GM19023 (cell line): Measurements from ENCODE around the gene NKTR.
"Not testable (repeated sequence)": the region's sequence is repeated elsewhere in the genome, so short reads cannot be mapped to it uniquely, and the experiment has no call there.

Source experiments
- ATAC-seq: cut with Tn5 transposase; IDR thresholded peaks from one replicate; pipeline ENCODE4 v1.9.1; 2021; ENCODE audit warnings: mild to moderate bottlenecking, moderate library complexity; ENCODE audit not compliant: unreplicated experiment

Gene NKTR

DNA sequence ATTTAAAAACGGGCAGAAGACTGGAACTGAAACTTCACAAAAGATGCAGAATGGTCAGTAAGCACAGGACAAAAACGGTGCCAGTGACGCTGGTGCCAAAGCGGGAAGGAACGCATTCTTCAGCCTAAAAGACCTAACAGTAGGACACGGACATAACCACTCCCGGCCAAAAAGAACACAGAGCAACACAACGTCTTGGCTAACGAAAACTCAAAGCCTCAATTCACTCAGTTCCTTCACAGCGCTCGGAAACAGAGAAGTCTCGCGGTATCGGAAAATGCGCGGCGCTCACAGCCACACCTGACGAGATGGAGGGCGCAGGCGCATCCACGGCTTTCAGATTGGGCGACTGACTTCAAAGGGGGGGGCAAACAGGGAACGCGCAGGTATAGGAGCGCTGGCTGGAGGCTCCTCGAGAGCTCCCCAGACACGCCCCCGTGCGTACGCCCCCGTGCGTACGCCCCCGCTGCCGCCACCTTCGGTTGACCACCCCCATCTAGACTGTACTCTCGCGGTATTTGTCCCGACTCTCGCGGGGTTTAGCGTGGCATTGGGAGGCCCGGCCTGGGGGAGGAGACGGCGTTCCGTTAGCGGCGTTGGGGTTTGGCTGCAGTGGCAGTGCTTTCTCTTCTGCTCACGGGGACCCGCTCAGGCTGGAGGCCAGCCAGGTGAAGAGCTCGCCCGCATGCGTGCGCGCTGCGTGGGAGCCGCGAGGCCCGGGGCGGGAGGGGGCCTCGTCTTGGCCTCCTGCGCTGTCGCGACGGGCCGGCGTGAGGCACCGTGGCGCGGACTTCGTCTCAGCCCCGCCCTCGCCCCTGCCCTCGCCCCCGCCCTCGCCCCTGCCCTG, at the start of gene NKTR:
TSS of gene NKTR (plus strand) at position 576 of the 847 bp plus-strand sequence. CDS start 321 bp downstream, outside the sequence.
- ATAC-seq: peak; percentile 80

DNA sequence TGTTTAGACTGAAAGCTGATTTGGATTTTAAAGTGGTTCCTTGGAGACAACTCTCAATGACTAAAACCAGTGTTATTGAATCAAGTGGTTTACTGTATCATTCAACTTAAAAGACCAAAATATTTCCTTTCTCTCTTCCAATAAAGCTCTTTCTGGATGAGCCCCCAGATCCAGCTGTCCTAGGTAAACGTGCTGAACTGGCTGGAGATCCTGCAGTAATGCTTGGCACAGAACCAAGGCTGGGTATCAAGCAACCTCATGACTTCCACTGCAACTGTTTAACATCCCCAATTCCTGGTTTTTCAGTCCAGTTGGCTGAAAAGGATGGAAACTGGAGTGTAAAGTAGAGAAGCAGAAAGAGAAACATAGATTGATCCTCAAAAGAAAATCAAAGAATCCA, 47.7 kb upstream of the NKTR start:
- no peak for ATAC-seq

DNA sequence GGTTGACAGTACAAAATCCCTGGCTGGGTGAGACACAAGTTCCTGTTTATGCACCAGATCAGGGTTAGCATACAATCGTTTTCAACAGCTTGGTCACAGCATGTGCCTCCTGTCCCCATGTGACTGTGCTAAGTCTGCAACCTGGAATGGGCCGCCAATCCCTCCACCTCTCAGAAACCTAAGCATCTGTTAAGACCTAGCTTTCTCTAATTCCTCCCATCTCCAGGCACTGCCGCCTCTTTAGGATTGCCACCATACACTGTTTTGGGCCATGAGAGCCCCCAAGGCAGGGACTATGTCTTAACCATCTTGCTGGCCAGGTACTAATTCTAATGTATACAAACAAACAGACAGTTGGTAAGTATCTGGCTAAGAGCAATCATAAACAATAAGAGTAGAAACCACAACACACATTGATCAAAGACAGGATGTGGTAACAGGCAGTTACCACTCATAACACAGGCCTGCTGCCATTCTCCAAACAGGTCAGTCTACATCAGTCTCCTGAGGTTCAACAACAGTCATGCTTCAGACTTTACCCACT, 44.3 kb upstream of the NKTR start:
- ATAC-seq: no peak

DNA sequence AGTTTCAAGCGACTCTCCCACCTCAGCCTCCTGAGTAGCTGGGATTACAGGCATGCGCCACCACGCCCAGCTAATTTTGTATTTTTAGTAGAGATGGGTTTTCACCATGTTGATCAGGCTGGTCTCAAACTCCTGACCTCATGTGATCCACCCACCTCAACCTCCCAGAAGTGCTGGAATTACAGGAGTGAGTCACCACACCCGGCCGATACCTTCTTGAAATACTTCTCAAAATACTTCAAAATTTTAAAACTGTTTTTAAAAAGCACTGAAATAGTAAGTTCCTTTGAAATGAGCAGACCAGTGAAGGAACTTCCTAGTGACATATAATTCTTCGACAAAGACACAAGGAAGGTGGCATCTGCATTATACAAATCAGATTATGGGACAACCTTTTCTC, 43.7 kb upstream of the NKTR start:
- not testable (repeated sequence) for ATAC-seq

DNA sequence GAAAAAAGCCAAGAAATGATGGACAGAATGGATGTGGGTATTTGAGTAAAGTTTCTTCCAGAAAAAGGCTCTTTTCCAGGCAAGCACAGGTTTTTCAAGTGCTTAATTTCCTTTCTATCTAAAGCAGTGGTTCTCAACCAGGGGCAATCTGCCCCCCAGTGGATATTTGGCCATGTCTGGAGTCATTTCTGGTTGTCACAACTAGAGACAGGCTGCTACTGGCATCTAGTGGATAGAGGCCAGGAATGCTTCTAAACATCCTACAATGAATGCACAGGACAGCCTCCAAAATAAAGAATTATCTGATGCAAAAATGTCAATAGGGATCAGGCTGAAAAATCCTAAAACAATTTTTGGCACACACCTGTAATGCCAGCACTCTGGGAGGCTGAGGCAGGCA, 42.6 kb upstream of the NKTR start:
- no peak for ATAC-seq

DNA sequence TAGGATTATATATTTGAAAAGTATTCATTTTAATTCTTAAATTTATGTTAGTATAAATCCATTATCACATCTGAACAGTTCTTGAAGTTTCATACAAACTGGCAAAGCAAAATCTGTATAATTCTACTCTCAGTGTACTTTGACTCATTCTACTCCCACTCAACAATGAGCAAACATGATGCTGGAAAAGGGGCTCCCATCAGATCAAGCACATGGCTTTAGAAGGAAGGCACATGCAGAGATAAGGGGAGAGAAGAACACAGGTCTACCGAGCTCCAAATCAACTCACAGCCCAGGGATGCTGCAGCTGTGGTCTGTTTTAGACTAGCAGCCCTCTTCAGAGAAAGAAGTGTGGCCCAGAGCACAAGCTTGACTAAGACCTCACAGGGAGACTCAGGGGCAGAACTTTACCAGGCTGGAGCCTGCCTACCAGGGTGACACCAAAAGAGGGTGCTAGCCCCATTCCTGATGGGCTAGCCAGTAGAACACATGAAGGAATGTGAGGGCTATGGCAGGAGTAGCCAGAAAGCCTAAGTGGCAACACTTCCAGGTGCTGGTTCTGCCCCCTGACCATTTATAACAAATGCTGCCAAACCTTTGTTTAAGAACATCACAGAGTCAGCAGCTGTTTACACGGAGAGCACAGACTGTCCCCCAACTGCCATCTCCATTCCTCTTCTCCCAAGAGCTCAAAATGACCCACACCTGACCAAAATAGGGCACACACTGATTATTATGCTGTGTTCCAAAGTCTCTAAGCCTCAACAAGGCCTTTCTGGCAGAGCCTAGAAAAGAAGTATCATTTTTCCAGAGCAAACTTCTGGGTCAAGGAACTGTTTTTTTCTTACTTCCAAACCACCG, 38.2 kb upstream of the NKTR start:
- ATAC-seq: no peak

DNA sequence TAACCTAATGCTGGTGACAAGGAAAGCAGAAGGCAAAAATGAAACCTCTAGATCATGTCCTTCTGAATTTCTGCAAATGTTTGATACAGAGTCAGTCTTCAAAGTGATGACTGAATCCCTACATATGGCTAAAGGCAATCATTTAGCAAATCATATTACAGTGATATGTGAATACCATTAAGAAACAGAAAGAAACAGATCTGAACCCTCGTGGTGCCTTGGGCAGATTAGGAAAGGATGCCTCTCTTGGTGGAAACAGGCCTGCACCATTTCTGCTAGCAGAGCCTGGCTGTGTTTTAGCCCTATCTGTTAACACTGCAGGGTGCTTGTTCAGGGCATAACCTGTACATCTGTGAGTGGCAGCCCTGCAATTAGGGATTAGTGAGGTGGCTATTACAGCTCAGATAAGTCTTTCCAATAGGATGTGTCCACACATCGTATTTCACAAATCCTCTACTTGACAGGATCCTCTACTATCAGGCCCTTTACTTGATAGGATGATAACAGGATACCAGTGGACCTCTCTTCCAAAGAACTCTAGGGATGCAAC, 30.8 kb upstream of the NKTR start:
- no peak for ATAC-seq

DNA sequence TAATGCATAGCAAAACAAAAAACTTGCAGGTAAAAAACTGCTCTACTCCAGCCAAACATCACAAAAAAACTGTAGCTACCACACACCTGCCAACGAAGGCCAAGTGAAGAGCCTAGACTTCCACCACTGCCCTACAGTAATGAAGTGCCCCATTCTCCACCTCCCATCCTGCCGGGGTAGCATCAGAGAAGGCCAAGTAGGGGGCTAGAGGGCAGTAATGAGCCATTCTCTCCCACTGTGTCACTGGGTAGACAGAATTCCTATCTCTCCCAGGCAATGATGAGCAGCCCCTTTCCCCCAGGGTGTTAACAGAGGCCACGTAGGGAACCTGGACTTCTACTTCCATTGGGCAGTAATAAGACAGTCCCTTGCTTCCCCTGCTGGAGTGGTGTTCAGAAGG, 28.2 kb upstream of the NKTR start:
- ATAC-seq: no peak

DNA sequence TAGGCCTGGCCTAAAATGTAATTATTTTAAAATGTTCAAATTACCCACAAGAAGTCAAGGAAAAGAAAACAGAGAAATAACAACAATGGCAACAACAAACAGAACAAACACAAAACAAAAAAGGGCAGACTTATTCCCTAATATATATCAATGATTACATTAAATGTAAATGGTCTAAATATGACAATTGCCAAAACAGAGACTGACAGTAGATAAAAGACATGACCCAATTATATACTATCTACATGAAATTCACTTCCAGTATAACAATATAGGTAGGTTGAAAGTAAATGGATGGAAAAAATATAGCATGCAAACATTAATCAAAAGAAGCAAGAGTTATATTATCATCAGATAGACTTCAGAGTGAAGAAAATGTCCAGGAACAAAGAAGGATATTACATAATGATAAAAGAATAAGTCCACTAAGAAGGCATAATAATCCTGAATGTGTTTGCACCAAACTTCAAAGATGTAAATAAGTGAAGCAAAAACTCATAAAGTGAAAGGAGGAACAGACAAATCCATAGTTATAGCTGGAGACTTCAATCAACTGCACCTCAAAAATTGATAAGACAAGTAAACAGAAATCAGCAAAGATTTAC, 25.2 kb upstream of the NKTR start:
- no peak for ATAC-seq

DNA sequence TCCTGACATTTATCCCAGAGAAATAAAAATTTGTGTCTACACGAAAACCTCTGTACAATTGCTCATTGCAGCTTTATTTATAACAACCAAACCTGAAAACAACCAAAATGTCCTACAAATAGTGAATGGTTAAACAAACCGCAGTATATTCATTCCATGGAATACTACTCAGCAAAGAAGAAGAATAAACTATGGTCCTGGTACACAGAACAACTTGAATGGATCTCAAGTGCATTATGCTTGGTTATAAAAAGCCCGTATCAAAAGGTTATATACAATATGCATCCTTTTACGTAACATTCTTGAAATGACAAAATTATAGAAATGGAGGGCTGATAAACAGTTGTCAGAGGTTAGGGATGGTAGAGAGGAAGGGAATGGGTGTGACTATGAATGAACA, 22.4 kb upstream of the NKTR start:
- no peak for ATAC-seq

DNA sequence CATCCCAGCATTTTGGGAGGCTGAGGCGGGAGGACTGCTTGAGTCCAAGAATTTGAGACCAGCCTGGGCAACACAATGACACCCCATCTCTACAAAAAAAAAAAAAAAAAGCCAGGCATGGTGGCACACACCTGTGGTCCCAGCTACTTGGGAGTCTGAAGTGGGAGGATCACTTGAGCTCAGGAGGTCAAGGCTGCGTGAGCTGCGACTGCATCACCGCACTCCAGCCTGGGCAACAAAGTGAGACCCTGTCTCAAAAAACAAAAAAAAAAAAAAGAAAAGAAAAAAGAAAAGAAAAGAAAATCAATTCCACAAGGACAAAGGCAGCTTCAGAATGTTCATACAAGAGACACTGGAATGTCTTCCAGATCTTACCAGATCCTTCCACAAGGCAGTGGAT, 21.1 kb upstream of the NKTR start:
- not testable (repeated sequence) for ATAC-seq

DNA sequence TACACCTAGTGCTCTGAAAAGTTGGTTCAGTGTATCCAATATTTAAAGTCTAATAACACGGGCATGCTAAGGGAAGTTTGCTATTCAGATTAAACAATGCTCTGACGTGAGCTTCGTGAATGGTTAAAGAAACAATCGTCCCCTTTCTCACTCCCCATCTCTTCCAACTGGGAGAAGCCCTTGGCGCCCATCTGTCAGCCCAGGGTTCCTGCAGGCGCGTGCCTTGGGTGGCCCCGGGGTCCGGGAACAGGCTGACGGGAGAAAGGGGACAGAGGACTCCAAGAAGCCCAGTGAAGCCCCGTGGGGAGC, 19.1 kb upstream of the NKTR start:
- no peak for ATAC-seq

DNA sequence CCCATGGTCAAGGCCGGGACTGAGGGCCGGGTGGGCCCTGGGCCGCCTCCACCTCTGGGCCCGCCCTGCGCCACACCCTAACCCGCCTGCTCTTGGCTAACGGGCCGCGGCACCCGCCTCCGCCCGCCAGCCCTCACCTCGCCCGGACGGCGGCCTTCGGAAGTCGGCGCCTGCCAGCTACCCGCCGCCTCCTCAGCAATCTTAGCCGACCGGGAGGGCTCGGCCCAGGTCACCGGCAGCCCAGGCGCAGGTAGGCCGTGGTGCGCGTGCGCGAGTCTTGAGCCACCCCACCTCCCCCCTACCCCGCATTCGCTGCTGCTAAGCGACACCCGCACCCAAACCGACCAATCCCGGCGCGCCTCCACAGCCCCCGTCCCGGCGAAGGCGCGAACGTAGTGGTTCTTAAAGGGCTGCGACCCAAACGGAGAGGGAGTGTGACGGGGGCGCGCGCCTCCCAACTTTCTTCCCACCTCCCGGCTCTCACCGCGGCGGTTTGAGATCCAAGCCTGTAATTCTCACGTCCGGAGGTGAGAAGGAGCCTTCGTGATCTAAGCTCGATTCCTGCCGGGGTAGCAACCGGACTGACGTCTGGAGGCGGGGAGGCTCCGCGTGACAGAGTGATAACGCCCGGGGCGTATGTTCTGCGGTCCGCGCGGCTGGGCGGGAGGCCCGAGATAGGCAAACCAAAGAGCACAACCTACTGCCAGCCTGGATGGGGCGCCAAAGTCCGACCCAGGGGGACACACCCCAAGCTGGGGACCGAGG, 18.6 kb upstream of the NKTR start, which contains the start of gene SEC22C:
TSS of gene SEC22C (minus strand) at position 259 of the 765 bp plus-strand sequence. CDS start 12,921 bp downstream, outside the sequence.
- ATAC-seq: peak; percentile 95

DNA sequence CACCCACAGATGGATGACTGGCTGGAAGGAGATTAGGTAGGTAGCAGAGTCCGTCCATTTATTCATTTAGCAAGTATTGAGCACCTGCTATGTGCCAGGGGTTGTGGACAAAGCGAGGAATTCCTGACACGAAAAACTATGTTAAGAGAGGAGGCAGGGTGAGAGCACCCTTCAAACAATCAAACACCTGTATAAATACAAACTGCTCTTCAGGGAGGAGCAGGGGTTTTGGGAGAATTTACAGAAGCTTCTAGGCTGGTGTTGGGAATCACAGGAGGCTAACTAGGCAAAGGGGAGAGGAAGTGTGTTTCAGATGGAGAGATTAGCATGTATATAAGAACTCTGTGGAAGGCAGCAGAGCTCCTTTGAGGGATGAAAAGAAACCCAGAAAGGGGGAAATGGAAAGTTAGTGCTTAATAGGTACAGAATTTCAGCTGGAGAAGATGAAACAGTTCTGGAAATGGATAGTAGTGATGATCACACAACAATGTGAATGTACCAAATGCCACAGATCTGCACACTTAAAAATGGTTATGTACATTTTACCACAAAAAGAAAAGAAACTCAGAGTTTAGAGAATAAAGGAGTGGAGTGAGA, 17.9 kb upstream of the NKTR start:
- no peak for ATAC-seq

DNA sequence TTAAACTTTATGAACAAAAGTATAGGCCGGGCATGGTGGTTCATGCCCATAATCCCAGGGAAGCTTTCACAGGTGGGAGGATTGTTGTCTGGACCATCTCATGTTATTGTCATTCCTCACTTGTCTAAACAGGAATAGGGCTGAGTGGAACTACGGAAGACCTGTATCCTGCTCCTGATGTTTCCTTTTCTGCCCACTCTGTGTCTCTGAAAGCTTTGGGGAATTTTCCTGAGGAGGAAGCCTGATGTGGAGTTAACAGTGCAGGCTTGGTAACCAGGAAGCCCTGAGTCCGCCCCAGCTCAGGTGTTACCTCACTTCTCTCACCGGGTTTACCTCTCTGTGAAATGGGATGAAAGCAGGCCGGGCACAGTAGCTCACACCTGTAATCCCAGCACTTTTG, 11.9 kb upstream of the NKTR start:
- ATAC-seq: no peak

DNA sequence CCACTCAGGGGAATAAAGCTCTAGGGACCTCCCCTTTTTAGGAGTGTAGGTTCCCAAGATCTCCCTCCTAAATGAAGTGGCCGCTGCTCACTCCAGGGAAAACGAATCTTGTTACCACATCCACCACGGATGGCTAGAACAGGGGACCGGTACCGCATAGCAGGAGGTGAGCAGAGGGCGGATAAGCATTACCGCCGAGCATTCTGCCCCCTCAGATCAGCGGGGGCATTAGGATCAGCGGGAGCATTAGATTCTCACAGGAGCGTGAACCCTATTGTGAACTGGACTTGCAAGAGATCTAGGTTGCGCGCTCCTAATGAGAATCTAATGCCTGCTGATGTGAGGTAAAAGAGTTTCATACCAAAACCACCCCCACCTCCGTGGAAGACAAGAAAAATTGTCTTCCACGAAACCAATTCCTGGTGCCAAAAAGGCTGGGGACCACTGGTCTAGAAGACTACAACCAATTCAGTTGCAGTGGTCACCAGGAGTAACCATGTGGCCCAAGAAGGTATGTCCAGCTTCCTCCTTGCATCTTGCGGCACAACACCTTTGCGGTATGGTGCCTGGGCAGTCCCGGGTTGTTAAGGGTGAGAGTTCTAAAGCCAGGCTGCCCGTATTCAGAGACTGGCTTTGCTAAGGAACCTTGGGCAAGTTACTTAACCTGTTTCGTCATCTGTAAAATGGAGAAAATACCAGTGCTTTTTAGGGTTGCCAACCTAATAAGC, 10.9 kb upstream of the NKTR start:
- no peak for ATAC-seq

DNA sequence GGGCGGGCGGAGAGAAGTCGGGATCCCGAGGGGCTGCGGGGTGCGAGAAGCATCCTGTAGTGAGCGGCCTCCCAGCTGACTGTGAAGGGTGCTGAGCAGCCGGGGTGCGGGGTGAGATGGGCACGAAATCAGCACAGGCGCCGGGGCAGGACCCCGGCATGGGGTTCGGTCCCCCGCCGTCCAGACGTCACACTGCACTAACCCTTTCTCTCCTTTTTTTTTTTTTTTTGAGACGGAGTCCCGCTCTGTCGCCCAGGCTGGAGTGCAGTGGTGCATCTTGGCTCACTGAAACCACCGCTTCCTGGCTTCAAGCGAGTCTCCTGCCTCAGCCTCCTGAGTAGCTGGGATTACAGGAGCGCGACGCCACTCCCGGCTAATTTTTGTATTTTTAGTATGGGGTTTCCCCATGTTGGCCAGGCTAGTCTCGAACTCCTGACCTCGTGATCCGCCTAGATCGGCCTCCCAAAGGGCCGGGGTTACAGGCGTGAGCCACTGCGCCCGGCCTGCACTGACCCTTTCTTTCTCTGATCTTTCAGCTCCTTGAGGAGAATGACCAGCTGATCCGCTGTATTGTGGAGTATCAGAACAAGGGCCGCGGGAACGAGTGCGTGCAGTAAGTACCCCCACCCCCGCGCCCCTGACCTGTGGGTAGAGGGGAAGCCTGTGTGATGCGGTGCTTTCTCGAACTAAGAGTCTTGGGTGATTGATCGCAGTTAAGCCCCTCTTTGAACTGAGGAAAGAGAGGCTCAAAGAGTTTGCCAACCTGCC, 9.3 kb upstream of the NKTR start:
- no peak for ATAC-seq

DNA sequence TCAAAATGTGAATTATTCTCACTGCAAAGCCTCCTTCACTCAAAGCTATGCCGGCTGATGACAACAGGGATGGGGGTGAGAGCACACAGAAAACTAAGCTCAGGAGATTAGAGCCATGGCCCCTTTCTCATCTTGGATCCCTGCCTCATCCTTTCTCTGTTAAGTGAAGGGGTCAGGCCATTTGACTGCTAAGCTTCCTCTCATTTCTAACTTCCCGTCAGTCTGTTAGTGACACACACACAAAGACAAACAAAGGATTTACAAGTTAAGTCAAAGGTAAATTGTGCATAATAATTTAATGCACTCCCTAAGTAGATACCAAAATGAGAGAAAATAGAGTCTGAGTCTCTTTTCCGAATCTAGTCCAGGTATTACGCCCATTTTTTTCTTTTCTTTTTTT, 8.7 kb upstream of the NKTR start:
- no peak for ATAC-seq

DNA sequence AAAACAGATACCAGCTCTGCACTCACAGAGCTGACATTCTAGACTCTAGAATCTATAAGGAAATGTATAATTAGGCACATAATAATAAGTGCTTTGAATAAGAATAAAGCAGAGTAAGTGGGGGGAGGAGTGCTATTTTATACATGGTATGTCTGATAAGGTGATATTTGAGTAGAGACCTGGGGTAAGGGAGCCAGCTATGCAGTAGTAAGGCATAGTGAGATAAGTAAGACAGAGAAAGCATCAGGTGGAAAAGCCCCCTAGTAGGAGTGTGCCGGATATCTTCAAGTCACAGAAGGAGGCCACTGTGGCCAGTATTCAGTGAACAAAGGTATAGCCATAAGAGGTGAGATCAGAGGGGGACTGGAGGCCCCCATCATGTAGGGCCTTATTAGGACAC, 6.9 kb upstream of the NKTR start:
- no peak for ATAC-seq
